PFSK-1 (cell line): ENCODE measurements around the gene PBX2.

Experiments
- POLR2AphosphoS5 ChIP-seq: IDR thresholded peaks from 2 replicates; pipeline ENCODE4 v1.6.1; 2012; ENCODE audit warnings: low read depth, mild to moderate bottlenecking, control low read depth, low read length, moderate library complexity
- REST ChIP-seq, 2 experiments: IDR thresholded peaks; 2 replicates each; pipeline versions ENCODE4 v1.6.1 to v1.8.0; 2011 to 2012; ENCODE audit warnings: low read depth in 2 of 2, low read length in 2 of 2, control low read depth in 1 of 2, inconsistent platforms in 1 of 2, mild to moderate bottlenecking in 1 of 2, moderate library complexity in 1 of 2; ENCODE audit not compliant: insufficient read depth in 1 of 2
- SIN3A ChIP-seq: IDR thresholded peaks from 2 replicates; pipeline ENCODE4 v1.6.1; 2012; ENCODE audit warnings: mild to moderate bottlenecking, low read length, moderate library complexity, borderline replicate concordance; ENCODE audit not compliant: insufficient read depth
- TAF1 ChIP-seq: IDR thresholded peaks from 2 replicates; pipeline ENCODE4 v1.6.1; 2012; ENCODE audit warnings: low read length, control low read depth, borderline replicate concordance; ENCODE audit not compliant: insufficient read depth

DNA sequence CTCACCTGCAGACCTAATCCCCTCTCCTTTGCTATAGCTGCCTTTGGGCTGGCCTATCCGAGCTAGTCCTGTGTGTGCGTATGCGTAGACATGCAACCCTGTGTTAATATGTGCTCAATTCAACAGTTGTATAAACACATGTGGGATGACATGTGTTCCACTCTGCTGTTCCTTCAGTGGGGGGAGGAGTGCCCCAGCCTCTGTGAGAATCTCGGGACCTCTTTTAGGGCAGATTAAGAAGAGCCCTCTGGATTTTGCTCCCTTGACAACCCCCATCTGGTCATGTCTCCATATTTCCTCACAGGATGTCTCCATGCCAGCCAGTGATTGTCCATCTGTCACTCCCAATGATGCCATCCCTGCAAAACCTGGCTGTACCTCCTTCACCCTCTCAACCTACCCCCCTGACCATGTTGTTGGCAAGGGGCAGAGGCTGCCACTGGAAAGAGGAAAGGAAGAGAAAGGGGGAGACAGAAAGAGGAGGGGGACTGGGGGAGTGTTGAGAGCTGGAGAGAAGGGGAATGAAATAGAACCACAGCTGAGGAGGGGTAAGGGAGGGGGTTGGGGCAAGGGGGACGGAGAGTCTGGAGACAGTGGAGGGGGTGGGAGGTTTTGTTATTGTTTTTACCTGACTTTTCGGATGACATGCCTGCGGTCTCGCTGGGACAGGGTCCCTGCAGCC, 38.7 kb downstream of the PBX2 start:
- no peak for TF ChIP-seq REST (IDR thresholded peaks at IDR 0.05; ENCODE audit: insufficient read depth in 1 of 2, low read depth in 2 of 2, low read length in 2 of 2)
- no peak for TF ChIP-seq TAF1
- no peak for TF ChIP-seq SIN3A
- TF ChIP-seq POLR2AphosphoS5, result no peak
